NCI-H2081 (cell line): Measurements from ENCODE around the gene TMPRSS12.
"Not testable (repeated sequence)": the region's sequence is repeated elsewhere in the genome, so short reads cannot be mapped to it uniquely, and the experiment has no call there.

Experiments used
- DNase-seq, 2 experiments: peaks; one replicate each; lab custom pipeline; 2025; lab: John Stamatoyannopoulos, UW

The TMPRSS12 gene

GRCh38 chr12:50859621-50860310, 17.0 kb downstream of the TMPRSS12 start:
- peak in 1 of 2 experiments; percentile 2 for DNase-seq

DNA sequence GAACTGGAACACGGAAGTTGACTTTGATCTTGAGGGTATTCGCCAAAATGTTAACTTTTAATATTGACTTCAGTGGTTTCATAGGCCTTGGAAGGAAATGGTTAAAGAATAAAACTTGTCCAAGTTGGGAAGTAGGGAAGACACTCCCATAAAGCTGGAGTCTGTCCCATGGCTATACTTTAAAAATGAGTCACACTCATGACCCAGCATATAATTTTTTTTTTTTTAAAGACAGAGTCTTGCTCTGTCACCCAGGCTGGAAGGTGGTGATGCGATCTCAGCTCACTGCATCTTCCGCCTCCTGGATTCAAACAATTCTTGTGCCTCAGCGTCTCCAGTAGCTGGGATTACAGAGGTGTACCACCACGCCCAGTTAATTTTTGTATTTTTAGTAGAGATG, 19.6 kb downstream of the TMPRSS12 start:
- DNase-seq: no peak

GRCh38 chr12:50865266-50865665, 22.5 kb downstream of the TMPRSS12 start:
- DNase-seq: no peak

DNA sequence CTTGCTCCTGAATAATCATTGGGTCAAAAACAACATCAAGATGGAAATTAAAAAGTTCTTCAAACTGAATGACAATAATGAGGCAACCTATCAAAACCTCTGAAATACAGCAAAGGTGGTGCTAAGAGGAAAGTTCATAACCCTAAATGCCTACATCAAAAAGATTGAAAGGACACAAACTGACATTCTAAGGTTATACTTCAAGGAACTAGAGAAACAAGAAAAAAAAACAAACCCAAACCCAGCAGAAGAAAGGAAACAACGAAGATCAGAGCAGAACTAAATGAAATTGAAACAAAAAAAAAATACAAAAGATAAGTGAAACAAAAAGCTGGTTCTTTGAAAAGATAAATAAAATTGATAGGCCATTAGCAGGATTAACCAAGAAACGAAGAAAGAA, 26.2 kb downstream of the TMPRSS12 start:
- not testable (repeated sequence) for DNase-seq

DNA sequence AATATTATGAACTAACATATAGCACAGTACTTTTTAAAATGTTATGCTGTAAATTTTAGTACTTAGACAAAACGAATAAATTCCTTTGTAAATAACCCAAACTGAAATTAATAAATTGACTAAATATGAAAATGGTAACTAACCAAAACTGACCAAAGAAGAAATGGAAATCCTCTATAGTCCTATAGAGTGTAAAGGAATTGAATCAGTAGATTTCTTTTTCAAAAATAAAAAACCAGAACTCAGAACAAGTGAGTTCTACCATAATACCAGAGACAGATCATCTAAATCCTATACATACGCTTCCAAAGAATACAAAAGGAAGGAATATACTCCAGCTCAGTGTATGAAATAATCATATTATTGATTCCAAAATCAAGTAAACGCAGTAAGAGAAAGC, 39.8 kb downstream of the TMPRSS12 start:
- no peak for DNase-seq

GRCh38 chr12:50887191-50887590, 44.5 kb downstream of the TMPRSS12 start:
- no peak for DNase-seq

- no peak for DNase-seq
Observed at GRCh38 chr12:50888666-50889065, 45.9 kb downstream of the TMPRSS12 start.

DNA sequence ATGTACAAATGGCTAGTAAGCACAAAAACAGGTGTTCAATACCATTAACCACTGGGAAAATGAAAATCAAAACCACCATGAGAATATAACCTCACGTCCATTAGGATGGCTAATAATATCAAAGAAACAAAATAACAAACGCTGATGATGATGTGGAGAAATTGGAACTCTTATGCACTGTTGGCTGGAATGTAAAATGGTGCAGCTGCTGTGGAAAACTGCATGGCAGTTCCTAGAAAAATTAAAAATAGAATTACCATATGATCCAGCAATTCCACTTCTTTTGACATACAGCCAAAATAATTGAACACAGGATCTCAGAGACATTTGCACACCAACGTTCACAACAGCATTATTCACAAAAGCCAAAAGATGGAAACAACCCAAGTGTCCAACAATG, 51.5 kb downstream of the TMPRSS12 start:
- no peak for DNase-seq

GRCh38 chr12:50901685-50902113, 59.0 kb downstream of the TMPRSS12 start:
- DNase-seq: no peak

DNA sequence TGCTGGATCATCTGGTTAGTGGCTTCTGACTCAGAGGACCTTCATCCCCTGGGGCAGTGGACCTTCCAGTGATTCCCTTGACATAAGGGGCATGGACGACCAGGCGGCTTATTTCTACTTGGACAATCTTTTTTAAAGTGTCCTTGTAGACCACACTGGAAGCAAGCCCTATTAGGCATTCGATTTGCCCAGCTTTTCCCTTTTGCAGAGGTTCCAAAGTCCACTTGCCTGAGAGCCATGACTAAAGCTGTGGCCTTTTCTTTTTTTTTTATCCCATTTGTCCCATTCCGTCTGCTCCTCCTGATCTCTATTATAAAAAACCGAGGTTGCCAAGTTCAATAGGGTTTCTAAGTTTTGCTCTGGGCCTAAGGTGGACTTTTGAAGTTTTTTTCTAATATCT, 65.8 kb downstream of the TMPRSS12 start:
- not testable (repeated sequence) for DNase-seq

DNA sequence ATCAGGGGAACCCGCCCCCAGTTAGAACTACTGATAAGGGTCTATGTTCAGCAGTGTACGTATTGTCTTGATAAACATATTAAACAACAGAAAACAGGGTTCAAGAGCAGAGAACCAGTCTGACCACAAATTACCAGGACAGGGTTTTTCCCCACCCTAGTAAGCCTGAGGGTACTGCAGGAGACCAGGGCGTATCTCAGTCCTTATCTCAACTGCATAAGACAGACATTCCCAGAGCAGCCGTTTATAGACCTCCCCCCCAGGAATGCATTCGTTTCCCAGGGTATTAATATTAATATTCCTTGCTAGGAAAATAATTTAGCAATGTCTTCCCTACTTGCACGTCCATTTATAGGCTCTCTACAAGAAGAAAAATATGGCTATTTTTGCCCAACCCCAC, 69.6 kb downstream of the TMPRSS12 start:
- not testable (repeated sequence) for DNase-seq

GRCh38 chr12:50913224-50913623, 70.5 kb downstream of the TMPRSS12 start:
- DNase-seq: no peak

DNA sequence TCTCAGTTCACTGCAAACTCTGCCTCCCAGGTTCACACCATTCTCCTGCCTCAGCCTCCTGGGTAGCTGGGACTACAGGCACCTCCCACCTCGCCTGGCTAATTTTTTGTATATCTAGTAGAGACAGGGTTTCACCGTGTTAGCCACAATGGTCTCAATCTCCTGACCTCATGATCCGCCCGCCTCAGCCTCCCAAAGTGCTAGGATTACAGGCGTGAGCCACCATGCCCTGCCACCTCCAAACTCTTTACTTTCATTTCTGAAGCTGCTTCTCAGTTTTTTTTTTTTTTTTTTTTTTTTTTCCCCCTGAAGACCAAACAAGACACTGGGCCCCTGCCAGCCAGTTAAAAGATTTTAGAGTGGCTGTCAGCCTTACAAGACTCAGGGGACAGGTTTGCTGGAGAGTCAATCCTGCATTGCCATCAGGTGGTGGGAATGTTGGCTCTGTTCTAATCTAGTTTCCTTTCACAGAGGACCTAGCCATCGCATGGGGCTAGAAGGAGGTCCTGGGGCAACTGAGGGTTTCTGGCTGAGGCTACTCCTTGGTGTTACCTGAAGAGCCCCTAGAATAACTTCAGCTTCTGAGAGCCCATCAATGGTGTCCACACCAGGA, 72.3 kb downstream of the TMPRSS12 start:
- no peak for DNase-seq

- DNase-seq: no peak
Observed at GRCh38 chr12:50916292-50916691, 73.6 kb downstream of the TMPRSS12 start.

DNA sequence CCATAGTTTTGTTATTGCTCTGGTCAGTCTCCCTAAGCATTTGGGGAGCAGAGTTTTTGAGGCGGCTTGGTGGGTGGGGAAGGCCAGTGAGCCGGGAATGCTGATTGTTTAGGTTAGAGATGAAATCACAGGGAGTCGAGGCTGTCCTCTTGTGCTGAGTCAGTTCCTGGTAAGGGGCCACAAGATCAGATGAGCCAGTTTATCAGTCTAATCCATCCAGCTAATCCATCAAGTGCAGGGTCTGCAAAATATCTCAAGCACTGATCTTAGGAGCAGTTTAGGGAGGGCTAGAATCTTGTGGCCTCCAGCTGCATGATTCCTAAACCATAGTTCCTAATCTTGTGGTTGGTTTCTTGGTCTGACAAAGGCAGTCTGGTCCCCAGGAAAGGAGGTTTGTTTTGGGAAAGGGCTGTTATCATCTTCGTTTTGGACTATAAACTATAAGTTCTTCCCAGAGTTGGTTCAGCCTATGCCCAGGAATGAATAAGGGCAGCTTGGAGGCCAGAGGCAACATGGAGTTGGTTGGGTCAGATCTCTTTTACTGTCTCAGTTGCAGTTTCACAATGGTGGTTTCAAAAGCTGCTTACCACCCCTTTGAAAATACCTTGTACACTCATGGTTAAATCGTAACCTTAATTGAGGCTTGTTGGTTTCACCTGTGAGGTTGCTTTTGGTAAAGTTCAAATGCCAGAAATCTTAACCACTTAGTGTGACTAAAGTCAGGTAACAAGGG, 76.0 kb downstream of the TMPRSS12 start:
- no peak for DNase-seq

DNA sequence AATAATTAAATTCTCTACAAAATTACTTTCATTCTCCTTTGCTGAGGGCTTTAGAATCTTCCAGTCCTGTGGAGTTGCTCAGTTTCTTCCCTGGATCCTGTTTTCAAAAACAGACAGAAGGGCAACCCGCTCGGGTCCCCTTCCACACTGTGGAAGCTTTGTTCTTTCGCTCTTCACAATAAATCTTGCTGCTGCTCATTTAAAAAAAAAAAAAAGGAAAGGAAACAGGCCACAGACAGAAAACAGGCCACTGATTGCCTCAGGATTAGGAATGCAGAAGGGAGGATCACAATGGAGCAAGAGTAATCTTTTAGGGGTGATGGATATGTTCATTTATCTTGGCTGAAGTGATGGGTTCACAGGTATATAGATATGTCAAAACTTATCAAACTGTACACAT, 80.1 kb downstream of the TMPRSS12 start:
- no peak for DNase-seq

DNA sequence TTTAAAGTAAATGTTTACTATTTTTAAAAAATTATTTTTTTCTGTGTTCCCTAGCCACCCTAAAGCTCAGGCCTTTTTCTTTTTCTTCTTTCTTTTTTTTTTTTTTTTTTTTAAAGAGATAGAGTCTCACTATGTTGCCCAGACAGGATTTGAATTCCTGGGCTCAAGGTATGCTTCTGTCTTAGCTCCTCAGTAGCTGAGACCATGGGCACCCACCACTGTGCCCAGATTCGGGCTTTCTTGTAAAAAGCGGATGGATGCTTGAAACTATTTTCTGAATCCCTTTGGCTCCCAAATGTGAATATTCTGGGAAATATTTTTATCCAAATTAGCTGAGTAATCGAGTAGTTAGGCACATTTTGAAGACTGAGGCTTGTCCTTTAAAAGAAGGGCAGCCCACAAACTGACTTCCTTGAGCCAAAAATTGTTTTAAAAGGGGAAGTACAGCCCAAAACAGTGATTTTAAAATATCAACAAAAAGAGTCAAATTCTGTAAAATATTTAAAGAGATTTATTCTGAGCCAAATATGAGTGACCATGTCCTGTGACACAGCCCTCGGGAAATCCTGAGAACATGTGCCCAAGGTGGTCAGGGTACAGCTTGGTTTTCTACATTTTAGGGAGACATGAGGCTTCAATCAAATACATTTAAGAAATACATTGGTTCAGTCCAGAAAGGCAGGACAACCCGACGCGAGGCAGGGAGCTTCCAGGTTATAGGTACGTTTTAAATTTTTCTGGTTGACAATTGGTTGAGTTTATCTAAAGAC, 80.8 kb downstream of the TMPRSS12 start:
- DNase-seq: peak in 1 of 2 experiments; percentile 22

GRCh38 chr12:50924131-50924438, 81.4 kb downstream of the TMPRSS12 start:
- no peak for DNase-seq

DNA sequence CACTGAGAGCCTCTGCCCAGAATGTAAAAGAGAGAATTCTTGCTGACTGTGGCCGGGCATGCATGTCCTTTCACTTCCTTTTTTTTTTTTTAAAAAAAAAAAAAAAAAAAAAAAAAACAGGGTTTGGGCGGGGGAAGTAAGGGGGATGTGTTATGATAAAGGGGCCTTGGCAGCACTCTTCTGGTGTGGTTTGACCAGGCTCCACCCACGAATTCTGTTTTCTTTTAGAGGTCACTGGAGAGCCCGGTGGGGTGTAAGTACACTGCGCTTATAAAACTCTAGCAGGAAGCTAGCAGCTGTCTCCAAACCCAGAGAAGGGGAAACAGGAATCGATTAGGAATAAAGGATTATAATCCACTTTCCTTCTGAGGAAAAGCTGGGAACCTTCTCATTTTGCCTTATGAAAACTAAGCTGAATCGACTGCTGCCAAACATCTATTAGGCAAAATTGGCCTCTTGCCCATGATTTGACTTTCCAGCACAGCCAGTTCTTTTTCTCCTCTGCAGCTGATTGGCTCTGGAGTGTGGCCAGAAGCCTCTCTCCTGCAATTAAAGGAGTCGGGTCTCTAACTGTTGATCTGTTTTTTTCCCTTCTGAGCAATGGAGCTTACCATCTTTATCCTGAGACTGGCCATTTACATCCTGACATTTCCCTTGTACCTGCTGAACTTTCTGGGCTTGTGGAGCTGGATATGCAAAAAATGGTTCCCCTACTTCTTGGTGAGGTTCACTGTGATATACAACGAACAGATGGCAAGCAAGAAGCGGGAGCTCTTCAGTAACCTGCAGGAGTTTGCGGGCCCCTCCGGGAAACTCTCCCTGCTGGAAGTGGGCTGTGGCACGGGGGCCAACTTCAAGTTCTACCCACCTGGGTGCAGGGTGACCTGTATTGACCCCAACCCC, 82.0 kb downstream of the TMPRSS12 start:
- peak; percentile 85 to 93 for DNase-seq

DNA sequence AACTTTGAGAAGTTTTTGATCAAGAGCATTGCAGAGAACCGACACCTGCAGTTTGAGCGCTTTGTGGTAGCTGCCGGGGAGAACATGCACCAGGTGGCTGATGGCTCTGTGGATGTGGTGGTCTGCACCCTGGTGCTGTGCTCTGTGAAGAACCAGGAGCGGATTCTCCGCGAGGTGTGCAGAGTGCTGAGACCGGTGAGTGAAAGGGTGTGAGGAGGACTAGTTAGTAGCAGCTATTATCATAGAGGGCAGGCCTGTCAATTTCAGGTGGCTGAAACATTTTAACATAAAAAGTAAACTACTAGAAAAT, 82.6 kb downstream of the TMPRSS12 start:
- peak in 1 of 2 experiments; percentile 44 for DNase-seq

GRCh38 chr12:50925920-50926319, 83.2 kb downstream of the TMPRSS12 start:
- no peak for DNase-seq

GRCh38 chr12:50926415-50926814, 83.7 kb downstream of the TMPRSS12 start:
- no peak for DNase-seq
